A673 (cell line): ENCODE measurements around the gene PRPF6.

Experiments used
- EZH2 ChIP-seq: fragments of 200-600 bp; sonication (generic); IDR thresholded peaks from 2 replicates; pipeline ENCODE4 v1.6.1; 2017; ENCODE audit warnings: borderline replicate concordance, low read depth, mild to moderate bottlenecking, mixed read lengths, antibody characterized with exemption, low read length; ENCODE audit not compliant: poor library complexity, severe bottlenecking
- TF ChIP-seq, protein P1 (sequence below): fragments of 300-800, 200-600 bp; sonication (generic); conservative IDR thresholded peaks from 2 replicates; pipeline ENCODE4 v1.5.1; 2017; ENCODE audit warnings: low read depth, mild to moderate bottlenecking, antibody characterized with exemption, low read length, moderate library complexity, mixed read lengths

DNA sequence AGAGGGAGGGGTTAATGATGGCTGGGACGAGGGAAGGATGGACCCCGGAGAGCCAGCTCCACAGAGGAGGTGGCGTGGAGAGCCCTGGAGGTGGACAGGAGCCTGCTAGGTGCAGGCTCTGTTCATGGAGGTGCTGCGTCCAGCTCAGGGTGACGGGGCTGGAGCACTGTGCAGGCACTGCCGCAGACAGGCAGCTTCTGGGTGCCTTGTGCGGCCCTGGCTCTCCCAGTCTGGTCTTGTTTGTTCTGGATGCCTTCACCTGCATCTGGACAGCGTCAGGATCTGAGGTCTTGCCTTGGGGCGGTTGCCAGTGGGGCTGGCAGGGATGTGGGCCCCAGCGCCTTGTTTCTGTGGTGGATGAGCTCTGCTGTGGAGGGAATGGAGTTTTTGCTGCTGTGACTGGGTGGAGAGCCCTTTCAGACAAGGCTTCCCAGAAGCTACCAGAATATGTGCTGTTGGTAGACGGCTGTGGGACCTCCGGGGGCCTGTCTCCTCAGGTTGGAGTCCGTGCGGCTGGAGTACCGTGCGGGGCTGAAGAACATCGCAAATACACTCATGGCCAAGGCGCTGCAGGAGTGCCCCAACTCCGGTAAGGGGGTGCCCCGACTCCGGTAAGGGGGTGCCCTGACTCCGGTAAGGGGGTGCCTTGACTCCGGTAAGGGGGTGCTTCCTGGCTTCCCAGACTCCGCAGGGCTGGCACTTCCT is 47.2 kb downstream of the PRPF6 start:
- TF ChIP-seq, protein P1, sequence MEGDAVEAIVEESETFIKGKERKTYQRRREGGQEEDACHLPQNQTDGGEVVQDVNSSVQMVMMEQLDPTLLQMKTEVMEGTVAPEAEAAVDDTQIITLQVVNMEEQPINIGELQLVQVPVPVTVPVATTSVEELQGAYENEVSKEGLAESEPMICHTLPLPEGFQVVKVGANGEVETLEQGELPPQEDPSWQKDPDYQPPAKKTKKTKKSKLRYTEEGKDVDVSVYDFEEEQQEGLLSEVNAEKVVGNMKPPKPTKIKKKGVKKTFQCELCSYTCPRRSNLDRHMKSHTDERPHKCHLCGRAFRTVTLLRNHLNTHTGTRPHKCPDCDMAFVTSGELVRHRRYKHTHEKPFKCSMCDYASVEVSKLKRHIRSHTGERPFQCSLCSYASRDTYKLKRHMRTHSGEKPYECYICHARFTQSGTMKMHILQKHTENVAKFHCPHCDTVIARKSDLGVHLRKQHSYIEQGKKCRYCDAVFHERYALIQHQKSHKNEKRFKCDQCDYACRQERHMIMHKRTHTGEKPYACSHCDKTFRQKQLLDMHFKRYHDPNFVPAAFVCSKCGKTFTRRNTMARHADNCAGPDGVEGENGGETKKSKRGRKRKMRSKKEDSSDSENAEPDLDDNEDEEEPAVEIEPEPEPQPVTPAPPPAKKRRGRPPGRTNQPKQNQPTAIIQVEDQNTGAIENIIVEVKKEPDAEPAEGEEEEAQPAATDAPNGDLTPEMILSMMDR: no peak
- no peak for TF ChIP-seq EZH2
